ENCODE data around the gene ADCY10.
A peak's percentile ranks its signal among the peaks of the same experiment; 100 is the strongest.

The ADCY10 gene

DNA sequence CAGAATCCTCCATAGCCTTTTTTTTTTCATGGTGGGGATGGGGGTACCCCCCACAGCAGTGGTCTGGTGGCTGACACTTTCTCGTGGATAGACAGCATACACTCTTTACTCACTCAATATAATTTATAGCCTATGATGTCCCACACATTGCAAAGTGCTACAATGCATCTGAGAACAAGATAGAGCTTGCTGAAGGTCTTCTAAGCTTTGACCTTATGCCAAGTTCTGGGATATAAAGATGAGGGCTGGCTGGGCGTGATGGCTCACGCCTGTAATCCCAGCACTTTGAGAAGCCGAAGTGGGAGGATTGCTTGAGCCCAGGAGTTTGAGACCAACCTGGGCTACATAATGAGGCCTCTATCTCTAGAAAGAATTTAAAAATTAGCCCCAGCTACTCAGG is 114.2 kb downstream of the ADCY10 start:
- Histone ChIP-seq H4K8ac (ENCODE audit: low read depth, low read length) (no peak overlapping the region), H3K4me3 (ENCODE audit: low read depth, low read length) (no peak overlapping the region)

DNA sequence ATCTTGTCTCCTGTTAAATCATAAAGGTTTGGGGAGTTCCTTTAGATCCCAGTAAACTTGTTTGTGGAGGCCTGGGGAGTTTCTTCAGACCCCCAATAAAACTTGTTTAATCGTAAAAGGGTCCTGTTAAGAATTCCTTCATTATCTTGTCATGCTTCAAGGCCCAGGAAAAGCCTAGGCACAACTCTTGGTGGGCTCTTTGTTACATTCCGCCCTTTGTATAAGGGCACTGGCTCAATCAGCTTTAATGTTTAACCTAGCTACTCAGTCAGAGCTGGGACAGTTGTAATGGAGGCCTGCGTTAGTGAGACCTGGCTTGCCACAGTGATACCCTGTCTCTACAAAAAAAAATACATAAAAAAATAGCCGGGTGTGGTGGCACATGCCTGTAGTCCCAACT is 115.0 kb downstream of the ADCY10 start:
- Histone ChIP-seq H3K4ac (ENCODE audit: low read depth, low read length) (peak overlapping the region; percentile 21), H3K79me2 (ENCODE audit: control insufficient read depth, insufficient read depth, low read length, poor library complexity) (no peaks in the 10 kb centered on the region), H3K14ac (ENCODE audit: low read length) (no peak overlapping the region), H2BK5ac (ENCODE audit: low read depth, low read length, poor library complexity) (no peak overlapping the region), H2BK12ac (ENCODE audit: low read length) (no peak overlapping the region), H4K91ac (ENCODE audit: low read depth, low read length) (no peak overlapping the region), H3K27me3 (ENCODE audit: insufficient read depth, low read length) (no peaks in the 10 kb centered on the region), H3K4me1 (ENCODE audit: control insufficient read depth in 1 of 2, insufficient read depth in 2 of 2, low read length in 2 of 2) (peaks cover 7 to 10% of the 10 kb centered on the region in 2 experiments), H2AFZ (ENCODE audit: insufficient read depth, low read length, poor library complexity) (no peak overlapping the region), H3K27ac (ENCODE audit: low read depth, low read length) (no peak overlapping the region), H2AK5ac (ENCODE audit: low read length) (no peak overlapping the region), H3K9me3 (ENCODE audit: insufficient read depth, low read depth, low read length) (peaks cover 3% of the 10 kb centered on the region), H4K12ac (ENCODE audit: low read depth, low read length) (no peak overlapping the region), H3K4me3 (ENCODE audit: low read depth, low read length) (no peak overlapping the region), H3K9ac (ENCODE audit: low read length) (no peak overlapping the region), H4K8ac (ENCODE audit: low read depth, low read length) (no peak overlapping the region), H3K79me1 (ENCODE audit: low read length) (peaks cover 2% of the 10 kb centered on the region), H3K18ac (ENCODE audit: low read length) (no peak overlapping the region), H3K36me3 (ENCODE audit: control insufficient read depth in 1 of 2, insufficient read depth in 2 of 2, low read length in 2 of 2) (peaks cover 5 to 15% of the 10 kb centered on the region in 2 experiments), H2BK120ac (ENCODE audit: insufficient read depth, low read length, poor library complexity) (peak overlapping the region; percentile 17), H3K23ac (ENCODE audit: low read length) (no peak overlapping the region), H3K4me2 (ENCODE audit: low read length) (no peak overlapping the region)
- DNase-seq: no peak
- no CpG with 5 or more reads among the region's 4 CpGs for WGBS (ENCODE audit: extremely low coverage, insufficient coverage, insufficient read length)

More for the DNA sequence above, 114.2 kb downstream of the ADCY10 start:
- H3K9ac ChIP-seq (ENCODE audit: low read length): no peak overlapping the region
- DNase-seq: no peak
- no peak overlapping the region for H3K18ac ChIP-seq (ENCODE audit: low read length)
- H2AK5ac ChIP-seq (ENCODE audit: low read length): no peak overlapping the region
- no peak overlapping the region for H2BK12ac ChIP-seq (ENCODE audit: low read length)
- H3K14ac ChIP-seq (ENCODE audit: low read length): no peak overlapping the region
- peaks cover 2% of the 10 kb centered on the region for H3K79me1 ChIP-seq (ENCODE audit: low read length)
- no peak overlapping the region for H2BK5ac ChIP-seq (ENCODE audit: low read depth, low read length, poor library complexity)
- no peak overlapping the region for H2AFZ ChIP-seq (ENCODE audit: insufficient read depth, low read length, poor library complexity)
- no peaks in the 10 kb centered on the region for H3K79me2 ChIP-seq (ENCODE audit: control insufficient read depth, insufficient read depth, low read length, poor library complexity)
- H4K12ac ChIP-seq (ENCODE audit: low read depth, low read length): no peak overlapping the region
- no peaks in the 10 kb centered on the region for H3K27me3 ChIP-seq (ENCODE audit: insufficient read depth, low read length)
- H3K9me3 ChIP-seq (ENCODE audit: insufficient read depth, low read depth, low read length): peaks cover 3% of the 10 kb centered on the region
- WGBS (ENCODE audit: extremely low coverage, insufficient coverage, insufficient read length): no CpG with 5 or more reads among the region's 4 CpGs
- H3K4me2 ChIP-seq (ENCODE audit: low read length): no peak overlapping the region
- H3K36me3 ChIP-seq (ENCODE audit: control insufficient read depth in 1 of 2, insufficient read depth in 2 of 2, low read length in 2 of 2): peaks cover 5 to 15% of the 10 kb centered on the region in 2 experiments
- no peak overlapping the region for H2BK120ac ChIP-seq (ENCODE audit: insufficient read depth, low read length, poor library complexity)
- no peak overlapping the region for H3K23ac ChIP-seq (ENCODE audit: low read length)
- H3K4ac ChIP-seq (ENCODE audit: low read depth, low read length): no peak overlapping the region
- H3K4me1 ChIP-seq (ENCODE audit: control insufficient read depth in 1 of 2, insufficient read depth in 2 of 2, low read length in 2 of 2): peaks cover 7 to 10% of the 10 kb centered on the region in 2 experiments
- H3K27ac ChIP-seq (ENCODE audit: low read depth, low read length): no peak overlapping the region
- no peak overlapping the region for H4K91ac ChIP-seq (ENCODE audit: low read depth, low read length)

DNA sequence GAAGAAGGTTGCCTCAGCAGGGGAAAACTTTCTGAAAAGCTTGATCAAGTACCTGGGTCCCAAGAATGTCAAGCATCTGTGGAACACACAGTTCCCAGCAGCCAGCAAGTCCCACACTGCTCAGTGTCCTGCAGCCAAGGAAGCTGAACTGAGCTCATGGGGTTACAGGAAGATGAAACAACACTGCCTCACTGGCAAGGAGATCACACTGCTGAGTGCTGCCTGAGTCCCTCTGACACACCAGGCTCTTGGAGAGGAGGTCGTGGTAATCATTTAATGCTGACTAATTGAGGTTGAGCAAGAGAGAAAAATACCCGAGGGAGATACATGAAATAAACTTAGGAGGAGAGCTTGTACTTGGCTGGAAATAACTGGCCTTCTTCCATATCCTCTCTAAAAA is 116.9 kb downstream of the ADCY10 start:
- Histone ChIP-seq H3K4me1 (ENCODE audit: control insufficient read depth in 1 of 2, insufficient read depth in 2 of 2, low read length in 2 of 2) (peaks cover 7 to 10% of the 10 kb centered on the region in 2 experiments), H3K18ac (ENCODE audit: low read length) (no peak overlapping the region), H3K9ac (ENCODE audit: low read length) (no peak overlapping the region), H3K4me2 (ENCODE audit: low read length) (no peak overlapping the region), H2AK5ac (ENCODE audit: low read length) (no peak overlapping the region), H3K4me3 (ENCODE audit: low read depth, low read length) (no peak overlapping the region), H3K9me3 (ENCODE audit: insufficient read depth, low read depth, low read length) (peaks cover 3% of the 10 kb centered on the region), H4K91ac (ENCODE audit: low read depth, low read length) (no peak overlapping the region), H3K27ac (ENCODE audit: low read depth, low read length) (peak overlapping the region; percentile 6), H3K79me2 (ENCODE audit: control insufficient read depth, insufficient read depth, low read length, poor library complexity) (no peaks in the 10 kb centered on the region), H4K12ac (ENCODE audit: low read depth, low read length) (no peak overlapping the region), H3K4ac (ENCODE audit: low read depth, low read length) (no peak overlapping the region), H2AFZ (ENCODE audit: insufficient read depth, low read length, poor library complexity) (no peak overlapping the region), H3K36me3 (ENCODE audit: control insufficient read depth in 1 of 2, insufficient read depth in 2 of 2, low read length in 2 of 2) (peaks cover 12 to 18% of the 10 kb centered on the region in 2 experiments), H3K79me1 (ENCODE audit: low read length) (peaks cover 2% of the 10 kb centered on the region), H4K8ac (ENCODE audit: low read depth, low read length) (no peak overlapping the region), H3K27me3 (ENCODE audit: insufficient read depth, low read length) (no peaks in the 10 kb centered on the region), H3K14ac (ENCODE audit: low read length) (no peak overlapping the region), H2BK12ac (ENCODE audit: low read length) (no peak overlapping the region), H2BK120ac (ENCODE audit: insufficient read depth, low read length, poor library complexity) (no peak overlapping the region), H3K23ac (ENCODE audit: low read length) (no peak overlapping the region), H2BK5ac (ENCODE audit: low read depth, low read length, poor library complexity) (no peak overlapping the region)
- peak; percentile 53 to 63 for DNase-seq
- WGBS (ENCODE audit: extremely low coverage, insufficient coverage, insufficient read length): no CpG with 5 or more reads among the region's 2 CpGs

DNA sequence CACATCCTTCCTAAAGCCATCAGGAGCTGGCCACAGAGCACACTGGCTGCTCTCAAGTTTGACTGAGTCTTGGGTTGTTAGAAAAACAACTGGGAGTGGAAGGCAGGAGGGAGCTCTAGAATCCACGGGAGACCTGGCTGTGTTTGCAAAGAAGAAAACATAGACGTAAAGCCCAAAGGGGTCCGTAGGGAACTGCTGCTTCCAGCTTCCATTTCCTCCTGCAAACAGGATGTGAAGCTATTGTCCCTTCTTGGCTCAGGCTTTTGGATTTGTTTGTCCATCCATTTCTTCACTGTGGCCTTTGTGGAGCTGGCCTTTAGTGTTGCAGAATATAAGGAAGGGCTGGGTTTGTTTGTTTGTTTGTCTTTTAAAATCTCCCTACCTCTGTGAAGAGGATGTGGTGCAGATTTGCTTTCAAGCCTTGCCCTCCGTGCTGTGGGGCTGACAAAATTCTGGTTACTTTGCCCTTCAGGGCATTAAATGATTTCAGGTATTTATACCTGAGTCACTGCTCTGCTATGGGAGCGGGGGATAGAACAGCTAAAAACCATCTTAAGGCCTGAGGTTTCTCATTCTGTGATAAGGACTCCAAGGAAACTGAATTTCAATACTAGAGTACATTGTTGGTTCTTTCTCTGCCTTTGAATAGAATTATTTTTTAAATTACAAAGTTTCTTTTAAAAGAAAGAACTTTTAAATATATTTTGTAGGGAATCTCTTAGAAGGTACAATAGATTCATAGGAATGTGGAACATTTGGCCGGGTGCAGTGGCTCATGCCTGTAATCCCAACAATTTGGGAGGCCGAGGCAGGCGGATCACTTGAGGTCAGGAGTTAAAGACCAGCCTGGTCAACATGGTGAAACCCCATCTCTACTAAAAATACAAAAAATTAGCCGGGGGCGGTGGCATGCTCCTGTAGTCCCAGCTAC is 117.9 kb downstream of the ADCY10 start:
- no peak overlapping the region for H3K4ac ChIP-seq (ENCODE audit: low read depth, low read length)
- no peak overlapping the region for H2BK120ac ChIP-seq (ENCODE audit: insufficient read depth, low read length, poor library complexity)
- H3K4me3 ChIP-seq (ENCODE audit: low read depth, low read length): no peak overlapping the region
- DNase-seq: peak in 1 of 2 donors; percentile 67
- no peak overlapping the region for H3K14ac ChIP-seq (ENCODE audit: low read length)
- H3K79me2 ChIP-seq (ENCODE audit: control insufficient read depth, insufficient read depth, low read length, poor library complexity): no peaks in the 10 kb centered on the region
- no peak overlapping the region for H3K18ac ChIP-seq (ENCODE audit: low read length)
- H3K9me3 ChIP-seq (ENCODE audit: insufficient read depth, low read depth, low read length): no peaks in the 10 kb centered on the region
- no CpG with 5 or more reads among the region's 10 CpGs for WGBS (ENCODE audit: extremely low coverage, insufficient coverage, insufficient read length)
- H2AFZ ChIP-seq (ENCODE audit: insufficient read depth, low read length, poor library complexity): no peak overlapping the region
- H2BK5ac ChIP-seq (ENCODE audit: low read depth, low read length, poor library complexity): peak overlapping the region; percentile 28
- peaks cover 11 to 17% of the 10 kb centered on the region in 2 experiments for H3K36me3 ChIP-seq (ENCODE audit: control insufficient read depth in 1 of 2, insufficient read depth in 2 of 2, low read length in 2 of 2)
- H3K79me1 ChIP-seq (ENCODE audit: low read length): peaks cover 2% of the 10 kb centered on the region
- H2BK12ac ChIP-seq (ENCODE audit: low read length): no peak overlapping the region
- H2AK5ac ChIP-seq (ENCODE audit: low read length): no peak overlapping the region
- H4K8ac ChIP-seq (ENCODE audit: low read depth, low read length): peak overlapping the region; percentile 17
- H4K91ac ChIP-seq (ENCODE audit: low read depth, low read length): no peak overlapping the region
- no peak overlapping the region for H3K9ac ChIP-seq (ENCODE audit: low read length)
- H3K4me2 ChIP-seq (ENCODE audit: low read length): no peak overlapping the region
- H3K4me1 ChIP-seq (ENCODE audit: control insufficient read depth in 1 of 2, insufficient read depth in 2 of 2, low read length in 2 of 2): peaks cover 7 to 8% of the 10 kb centered on the region in 2 experiments
- H4K12ac ChIP-seq (ENCODE audit: low read depth, low read length): no peak overlapping the region
- peak overlapping the region; percentile 52 for H3K27ac ChIP-seq (ENCODE audit: low read depth, low read length)
- no peaks in the 10 kb centered on the region for H3K27me3 ChIP-seq (ENCODE audit: insufficient read depth, low read length)
- no peak overlapping the region for H3K23ac ChIP-seq (ENCODE audit: low read length)

Data from trophoblast cell (in vitro differentiated cells and primary cell).